GM19240 (cell line): ENCODE results near the gene CD3G.
"Not testable (repeated sequence)": the region's sequence is repeated elsewhere in the genome, so short reads cannot be mapped to it uniquely, and the experiment has no call there.

ENCODE experiments used
- DNase-seq: peaks from one replicate; pipeline ENCODE4 v3.0.0; 2011; ENCODE audit warnings: low spot score; ENCODE audit not compliant: insufficient read length

Gene CD3G

GRCh38 chr11:118375978-118376377 is 31.8 kb downstream of the CD3G start:
- DNase-seq: no peak

GRCh38 chr11:118379497-118379896 is 35.4 kb downstream of the CD3G start:
- DNase-seq: no peak

- DNase-seq: no peak
These were observed 36.4 kb downstream of the CD3G start for GRCh38 chr11:118380571-118380970.

- no peak for DNase-seq
These were observed 38.8 kb downstream of the CD3G start for GRCh38 chr11:118382954-118383353.

- no peak for DNase-seq
These were observed 39.5 kb downstream of the CD3G start for GRCh38 chr11:118383657-118384056.

GRCh38 chr11:118396097-118396501 is 52.0 kb downstream of the CD3G start:
- DNase-seq: no peak

- no peak for DNase-seq
These were observed 53.3 kb downstream of the CD3G start for GRCh38 chr11:118397448-118397847.

GRCh38 chr11:118398791-118399559 is 54.8 kb downstream of the CD3G start:
- no peak for DNase-seq

- peak; percentile 67 for DNase-seq
These were observed 57.2 kb downstream of the CD3G start, which contains the start of gene ATP5MG for GRCh38 chr11:118401151-118401879. TSS of gene ATP5MG (plus strand) at chr11:118401606. CDS start at chr11:118401666, 60 bp downstream.

- DNase-seq: no peak
These were observed 57.9 kb downstream of the CD3G start for GRCh38 chr11:118401880-118402590.

GRCh38 chr11:118402594-118402993 is 58.5 kb downstream of the CD3G start:
- DNase-seq: not testable (repeated sequence)
